Activated naive CD4-positive, alpha-beta T cell treated with anti-CD3 and anti-CD28 coated beads, Interleukin-2, amount 50 U/mL, for 24 hours (primary cell): ENCODE results near the gene ADRB1.

ENCODE experiments used
- H3K27ac Mint-ChIP-seq: one replicate; pipeline ENCODE4 v1.8.0; 2021; ENCODE audit warnings: mild to moderate bottlenecking, mixed read lengths
- H3K27me3 Mint-ChIP-seq: one replicate; pipeline ENCODE4 v1.8.0; 2021; ENCODE audit warnings: mixed read lengths
- H3K36me3 Mint-ChIP-seq: one replicate; pipeline ENCODE4 v1.8.0; 2021; ENCODE audit warnings: mixed read lengths
- H3K4me1 Mint-ChIP-seq: one replicate; pipeline ENCODE4 v1.8.0; 2021; ENCODE audit warnings: mixed read lengths
- H3K4me3 Mint-ChIP-seq: one replicate; pipeline ENCODE4 v1.8.0; 2021; ENCODE audit warnings: mild to moderate bottlenecking, mixed read lengths
- H3K9me3 Mint-ChIP-seq: one replicate; pipeline ENCODE4 v1.8.0; 2021; ENCODE audit warnings: mixed read lengths

ADRB1 gene

DNA sequence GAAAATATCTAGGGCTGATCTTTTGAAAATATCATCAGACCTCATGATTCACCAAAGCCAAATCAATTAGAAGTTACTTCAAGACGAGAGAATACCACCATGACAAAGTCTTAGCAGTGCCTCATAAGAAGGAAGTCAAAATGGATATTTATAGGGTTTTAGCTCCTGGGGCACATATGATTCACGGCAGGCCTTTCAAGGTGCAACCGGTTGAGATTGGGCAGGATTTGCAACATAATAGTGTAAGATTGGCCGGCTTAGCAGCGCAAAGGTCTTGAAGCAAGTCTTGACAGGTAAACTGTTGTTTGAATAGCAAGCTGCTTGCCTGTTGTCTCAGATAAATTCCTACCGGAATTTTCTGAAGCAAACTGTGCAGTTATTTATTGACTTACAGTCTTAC is 17.5 kb downstream of the ADRB1 start:
- no peak overlapping the region for H3K27ac Mint-ChIP-seq

DNA sequence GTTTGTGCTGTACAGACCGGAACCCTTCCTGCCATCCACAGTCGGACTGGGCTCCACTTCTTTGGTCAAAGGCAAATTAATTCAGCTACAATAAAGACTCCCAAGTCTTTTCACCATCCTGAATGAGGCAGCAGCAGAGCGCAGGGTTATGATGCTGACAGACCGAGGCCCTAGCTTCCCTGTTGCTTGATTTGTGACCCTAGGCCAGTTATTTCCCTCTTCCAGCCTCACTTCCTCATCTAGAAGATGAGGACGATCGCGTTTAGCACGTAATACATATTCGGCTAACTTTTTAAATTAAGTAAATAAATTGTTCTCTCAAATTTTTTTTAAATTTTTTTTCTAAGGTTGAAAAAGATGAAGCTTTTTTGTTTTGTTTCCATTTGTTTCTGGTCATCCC is 18.1 kb downstream of the ADRB1 start:
- no peak overlapping the region for H3K4me3 Mint-ChIP-seq
- no peaks in the 10 kb centered on the region for H3K4me1 Mint-ChIP-seq
- peaks cover 2% of the 10 kb centered on the region for H3K27me3 Mint-ChIP-seq
- no peaks in the 10 kb centered on the region for H3K9me3 Mint-ChIP-seq
- no peak overlapping the region for H3K27ac Mint-ChIP-seq
- H3K36me3 Mint-ChIP-seq: no peaks in the 10 kb centered on the region

More for the DNA sequence above, 17.5 kb downstream of the ADRB1 start:
- H3K27me3 Mint-ChIP-seq: peaks cover 2% of the 10 kb centered on the region
- H3K4me3 Mint-ChIP-seq: no peak overlapping the region
- no peaks in the 10 kb centered on the region for H3K9me3 Mint-ChIP-seq
- no peaks in the 10 kb centered on the region for H3K4me1 Mint-ChIP-seq
- no peaks in the 10 kb centered on the region for H3K36me3 Mint-ChIP-seq

DNA sequence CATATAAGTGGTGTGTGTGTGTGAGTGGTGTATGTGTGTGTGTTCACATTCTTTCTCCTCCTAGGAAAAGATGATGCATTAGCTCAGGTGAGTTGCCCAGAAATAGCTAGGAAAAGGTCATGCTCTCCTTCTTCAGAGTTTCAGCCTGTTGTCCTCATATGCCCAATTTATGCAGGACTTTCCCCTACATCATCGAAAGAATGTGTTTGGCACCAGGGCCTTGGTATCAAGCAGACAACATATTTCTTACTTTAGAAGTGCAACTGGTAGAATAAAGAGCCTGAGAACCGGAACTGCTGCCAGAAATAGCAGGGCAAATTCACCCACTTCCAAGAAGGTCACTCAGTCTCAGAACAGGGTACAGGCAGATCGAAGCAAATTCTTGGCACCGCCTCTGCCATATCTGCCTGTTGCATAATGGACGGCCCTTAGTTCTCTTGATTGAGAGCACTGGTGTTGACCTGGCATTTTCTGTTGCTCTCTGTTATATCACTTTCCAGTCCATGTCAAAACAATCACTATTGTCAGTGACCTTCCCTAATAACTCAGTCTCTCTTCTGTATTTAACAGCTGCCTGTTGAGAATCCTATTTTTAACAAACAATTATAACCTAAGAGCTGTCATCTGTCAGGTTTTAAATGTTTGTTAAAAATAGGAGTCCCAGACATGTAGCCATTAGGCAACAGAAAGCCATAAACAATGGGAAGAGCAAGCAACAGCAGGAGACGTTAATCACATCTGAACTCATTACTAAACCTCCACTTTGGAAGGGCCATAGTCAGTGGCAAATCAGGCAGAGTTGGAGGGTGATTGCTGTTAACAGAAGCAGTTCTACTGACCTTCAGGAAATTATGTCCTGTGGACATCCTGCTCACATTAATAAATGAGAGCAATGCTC is 20.7 kb downstream of the ADRB1 start:
- H3K4me1 Mint-ChIP-seq: peaks cover 5% of the 10 kb centered on the region
- no peak overlapping the region for H3K4me3 Mint-ChIP-seq
- H3K27me3 Mint-ChIP-seq: peaks cover 2% of the 10 kb centered on the region
- H3K36me3 Mint-ChIP-seq: no peaks in the 10 kb centered on the region
- no peaks in the 10 kb centered on the region for H3K9me3 Mint-ChIP-seq
- H3K27ac Mint-ChIP-seq: no peak overlapping the region

DNA sequence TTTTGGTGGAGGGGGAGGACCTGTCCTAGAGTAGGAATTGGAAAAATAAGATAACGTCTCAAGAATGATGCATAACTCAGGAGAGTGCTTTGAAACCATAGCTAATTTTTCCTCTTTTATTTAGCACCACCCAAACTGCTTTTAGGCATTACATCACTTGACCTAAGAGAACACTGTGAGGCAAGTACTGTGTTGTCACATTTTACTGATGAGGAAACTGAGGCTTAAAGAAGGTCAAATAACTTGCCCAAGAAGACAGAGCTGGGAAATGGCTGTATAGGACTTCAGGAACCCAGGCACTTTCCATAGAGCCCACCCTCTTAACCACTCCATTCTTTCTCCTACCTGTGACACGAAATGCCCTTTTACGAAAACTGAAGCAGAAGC is 21.4 kb downstream of the ADRB1 start:
- H3K27ac Mint-ChIP-seq: no peak overlapping the region
- no peaks in the 10 kb centered on the region for H3K9me3 Mint-ChIP-seq
- no peak overlapping the region for H3K4me3 Mint-ChIP-seq
- no peaks in the 10 kb centered on the region for H3K36me3 Mint-ChIP-seq
- H3K27me3 Mint-ChIP-seq: peaks cover 2% of the 10 kb centered on the region
- peaks cover 5% of the 10 kb centered on the region for H3K4me1 Mint-ChIP-seq

DNA sequence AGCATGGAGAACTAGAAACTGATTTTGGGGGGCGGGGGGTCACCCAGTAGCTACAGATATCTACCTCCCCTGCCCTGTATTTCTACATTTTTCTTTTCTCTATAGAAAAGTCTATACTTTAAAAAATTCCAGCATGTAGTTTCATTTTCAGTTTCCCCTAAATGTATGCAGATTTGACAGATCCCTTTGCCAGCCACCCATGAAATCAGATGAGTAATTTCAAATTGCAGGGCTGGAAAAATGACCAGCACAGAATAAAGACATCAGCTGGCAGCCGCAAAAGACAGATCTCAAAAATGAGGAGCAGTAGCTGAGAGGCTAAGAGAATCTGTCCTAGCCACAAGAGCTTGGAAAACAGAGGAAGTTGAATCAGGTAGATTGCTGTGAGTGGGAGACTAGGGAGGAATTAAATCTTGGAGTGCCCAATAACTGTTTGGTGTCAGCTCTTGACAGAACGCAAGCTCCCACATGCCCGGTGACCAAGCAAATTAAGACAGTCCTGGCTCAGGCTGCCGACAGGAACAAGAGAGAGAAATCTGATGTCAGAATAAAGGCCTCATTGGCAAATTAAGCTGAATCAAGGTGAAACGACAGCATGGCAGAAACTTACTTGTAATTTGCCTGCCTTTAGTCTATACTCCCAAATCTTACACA is 24.5 kb downstream of the ADRB1 start:
- H3K27me3 Mint-ChIP-seq: no peaks in the 10 kb centered on the region
- H3K27ac Mint-ChIP-seq: no peak overlapping the region
- H3K9me3 Mint-ChIP-seq: no peaks in the 10 kb centered on the region
- peaks cover 9% of the 10 kb centered on the region for H3K4me1 Mint-ChIP-seq
- no peak overlapping the region for H3K4me3 Mint-ChIP-seq
- no peaks in the 10 kb centered on the region for H3K36me3 Mint-ChIP-seq

DNA sequence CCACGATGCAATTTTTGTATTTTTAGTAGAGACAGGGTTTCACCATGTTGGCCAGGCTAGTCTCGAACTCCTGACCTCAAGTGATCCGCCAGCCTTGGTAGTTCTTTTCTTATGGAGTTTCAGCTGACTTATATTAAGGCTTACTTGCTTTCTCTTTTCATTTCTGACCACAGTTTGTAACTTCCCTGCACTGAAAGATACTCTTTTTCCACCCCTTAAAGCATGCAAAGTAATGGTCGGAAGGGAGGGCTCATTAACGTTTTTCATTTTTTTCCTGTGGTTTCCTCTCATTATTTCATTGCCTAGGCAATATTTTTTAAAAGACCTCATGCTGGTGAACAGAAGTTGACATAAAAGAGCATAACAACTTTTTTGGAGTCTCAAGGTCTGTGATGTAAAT is 27.0 kb downstream of the ADRB1 start:
- Mint-ChIP-seq H3K9me3 (no peaks in the 10 kb centered on the region), H3K4me1 (peaks cover 17% of the 10 kb centered on the region), H3K36me3 (no peaks in the 10 kb centered on the region), H3K27ac (peak overlapping the region; percentile 71), H3K27me3 (no peaks in the 10 kb centered on the region), H3K4me3 (no peak overlapping the region)

DNA sequence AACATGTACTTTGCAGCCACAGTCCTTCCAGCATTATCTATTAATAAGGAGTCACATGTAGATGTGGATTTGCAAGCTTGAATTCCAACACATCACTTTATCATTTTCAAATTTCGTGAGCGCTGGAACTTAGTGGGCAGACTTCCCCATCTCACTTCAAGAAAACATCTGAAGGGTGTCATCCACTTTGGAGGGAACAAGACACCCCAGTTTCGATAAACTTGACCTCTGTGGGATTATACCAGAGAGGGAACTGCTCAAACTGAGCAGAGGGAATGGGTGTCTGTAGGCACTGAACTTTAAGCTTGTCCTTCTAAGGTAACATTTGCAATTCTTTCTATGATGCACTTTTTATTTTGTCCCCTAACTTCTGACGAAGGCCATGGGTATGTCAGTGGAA is 27.5 kb downstream of the ADRB1 start:
- no peak overlapping the region for H3K4me3 Mint-ChIP-seq
- no peaks in the 10 kb centered on the region for H3K36me3 Mint-ChIP-seq
- H3K27ac Mint-ChIP-seq: no peak overlapping the region
- H3K27me3 Mint-ChIP-seq: no peaks in the 10 kb centered on the region
- peaks cover 17% of the 10 kb centered on the region for H3K4me1 Mint-ChIP-seq
- no peaks in the 10 kb centered on the region for H3K9me3 Mint-ChIP-seq

DNA sequence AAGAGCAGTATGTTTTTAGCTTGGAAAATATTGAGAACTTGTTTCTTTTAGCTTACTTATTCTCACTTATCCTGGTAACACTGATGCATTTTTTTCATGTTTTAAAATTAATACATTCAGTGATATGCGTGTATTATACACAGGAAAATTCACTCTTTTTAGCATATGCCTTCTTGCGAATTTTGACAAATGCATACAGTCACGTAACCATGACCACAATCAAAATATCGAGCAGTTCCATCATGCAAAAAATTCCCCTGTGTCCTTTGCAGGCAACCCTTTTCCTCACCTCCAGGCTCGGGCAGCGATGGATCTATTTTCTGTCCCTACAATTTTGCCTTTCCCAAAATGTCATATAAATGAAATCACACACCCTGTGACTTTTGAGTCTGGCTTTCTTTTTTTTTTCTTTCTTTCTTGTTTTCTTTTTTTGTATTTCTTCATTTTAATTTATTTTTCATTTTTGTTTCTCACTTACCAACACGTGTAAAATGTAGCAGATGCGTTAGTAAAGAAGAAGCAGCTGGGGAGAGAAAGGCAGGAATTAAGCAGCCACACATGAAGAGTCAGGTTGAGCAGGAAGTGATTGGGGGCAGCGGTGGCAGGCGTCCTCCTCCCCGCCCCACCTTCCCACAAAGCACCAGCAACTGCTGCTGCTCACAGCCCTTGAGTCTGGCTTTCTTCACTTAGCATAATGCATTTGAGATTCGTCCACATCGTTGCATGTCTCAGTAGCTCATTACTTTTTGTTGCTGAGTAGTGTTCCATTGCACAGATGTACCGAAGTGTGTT is 29.9 kb downstream of the ADRB1 start:
- Mint-ChIP-seq H3K4me3 (no peak overlapping the region), H3K36me3 (no peaks in the 10 kb centered on the region)

DNA sequence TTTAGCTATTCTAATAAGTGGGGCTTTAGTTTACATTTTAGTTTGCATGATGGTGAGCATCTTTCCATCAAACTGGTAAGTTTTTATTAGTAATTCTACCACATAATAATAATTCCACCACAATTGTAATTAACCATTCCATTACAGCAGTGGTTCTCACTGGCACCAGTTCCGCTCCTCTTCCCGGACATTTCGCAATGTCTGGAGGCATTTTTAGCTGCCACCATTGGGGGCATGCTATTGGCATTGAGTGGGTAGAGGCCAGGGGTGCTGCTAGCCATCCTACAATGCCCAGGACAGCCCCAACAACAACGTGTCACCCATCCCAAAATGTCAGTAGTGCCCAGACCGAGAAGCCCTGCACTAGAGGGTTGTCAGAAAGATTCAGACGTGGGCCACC is 31.4 kb downstream of the ADRB1 start:
- peaks cover 12% of the 10 kb centered on the region for H3K4me1 Mint-ChIP-seq
- no peaks in the 10 kb centered on the region for H3K9me3 Mint-ChIP-seq
- H3K4me3 Mint-ChIP-seq: no peak overlapping the region
- H3K27ac Mint-ChIP-seq: no peak overlapping the region
- H3K36me3 Mint-ChIP-seq: no peaks in the 10 kb centered on the region
- peaks cover 2% of the 10 kb centered on the region for H3K27me3 Mint-ChIP-seq

More for the DNA sequence above, 29.9 kb downstream of the ADRB1 start:
- H3K9me3 Mint-ChIP-seq: no peaks in the 10 kb centered on the region
- peaks cover 12% of the 10 kb centered on the region for H3K4me1 Mint-ChIP-seq
- no peak overlapping the region for H3K27ac Mint-ChIP-seq
- H3K27me3 Mint-ChIP-seq: no peaks in the 10 kb centered on the region

DNA sequence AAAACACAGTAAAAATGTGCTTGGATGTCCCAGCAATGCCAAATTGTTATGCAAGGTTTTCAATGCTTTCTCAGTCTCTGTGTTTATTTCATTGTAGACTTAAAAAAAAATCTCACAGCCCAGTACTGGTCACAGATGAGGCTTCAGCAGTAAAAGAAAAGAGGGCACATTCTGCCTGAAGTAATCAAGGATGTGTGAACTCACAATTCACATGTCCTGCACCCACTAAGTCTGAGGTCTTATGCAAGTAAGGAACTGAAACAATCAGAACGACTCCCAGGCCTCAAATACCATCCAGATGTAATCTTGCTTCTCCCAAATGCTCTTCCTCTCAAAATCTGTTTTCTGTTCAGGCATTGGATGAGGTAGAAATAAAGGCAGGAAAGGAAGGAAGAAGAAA is 33.7 kb downstream of the ADRB1 start:
- peaks cover 2% of the 10 kb centered on the region for H3K27me3 Mint-ChIP-seq
- H3K4me3 Mint-ChIP-seq: no peak overlapping the region
- peaks cover 8% of the 10 kb centered on the region for H3K4me1 Mint-ChIP-seq
- H3K27ac Mint-ChIP-seq: no peak overlapping the region
- peaks cover 3% of the 10 kb centered on the region for H3K36me3 Mint-ChIP-seq
- H3K9me3 Mint-ChIP-seq: no peaks in the 10 kb centered on the region

DNA sequence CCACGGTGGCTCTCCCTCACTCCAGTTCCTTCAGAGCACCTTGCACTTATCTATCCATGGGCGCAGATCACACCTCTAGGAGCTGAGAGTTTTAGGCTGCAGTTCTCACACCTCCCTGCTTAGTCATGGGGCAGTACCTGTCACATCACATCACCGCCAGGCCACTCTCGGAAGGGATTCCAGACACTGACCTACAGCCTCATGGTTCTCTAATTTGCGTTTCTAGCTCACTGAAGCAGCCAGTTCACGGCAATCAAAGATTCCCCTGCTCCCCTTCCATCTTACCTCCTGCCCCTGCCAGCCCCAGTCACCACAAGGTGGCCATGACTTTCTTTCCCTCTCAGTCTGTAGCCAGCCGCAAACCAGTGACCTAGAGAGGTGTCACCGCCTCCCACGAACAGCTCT is 34.2 kb downstream of the ADRB1 start:
- H3K4me1 Mint-ChIP-seq: peaks cover 8% of the 10 kb centered on the region
- peaks cover 2% of the 10 kb centered on the region for H3K27me3 Mint-ChIP-seq
- no peaks in the 10 kb centered on the region for H3K9me3 Mint-ChIP-seq
- H3K4me3 Mint-ChIP-seq: no peak overlapping the region
- peaks cover 3% of the 10 kb centered on the region for H3K36me3 Mint-ChIP-seq
- H3K27ac Mint-ChIP-seq: no peak overlapping the region

DNA sequence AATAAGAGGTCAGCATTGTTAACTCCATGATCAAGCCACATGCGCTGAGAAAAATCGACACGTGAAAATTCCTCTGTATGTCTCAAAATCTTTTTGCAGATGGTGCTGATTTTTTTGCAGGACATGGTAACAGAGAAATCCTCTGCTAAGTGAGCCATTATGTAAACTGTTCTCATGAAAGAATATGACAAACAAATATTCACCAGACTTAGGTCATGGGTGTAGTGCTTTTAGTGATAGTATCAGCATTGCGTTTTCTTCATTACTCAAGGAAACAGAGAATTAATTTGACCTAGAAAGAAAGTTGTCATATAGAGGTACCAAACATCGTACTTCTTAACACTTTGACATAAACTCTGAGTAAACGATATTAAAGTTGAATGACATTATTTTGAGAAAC is 34.7 kb downstream of the ADRB1 start:
- Mint-ChIP-seq H3K4me3 (no peak overlapping the region), H3K27me3 (peaks cover 2% of the 10 kb centered on the region), H3K36me3 (peaks cover 3% of the 10 kb centered on the region), H3K9me3 (no peaks in the 10 kb centered on the region), H3K27ac (no peak overlapping the region), H3K4me1 (peaks cover 8% of the 10 kb centered on the region)

DNA sequence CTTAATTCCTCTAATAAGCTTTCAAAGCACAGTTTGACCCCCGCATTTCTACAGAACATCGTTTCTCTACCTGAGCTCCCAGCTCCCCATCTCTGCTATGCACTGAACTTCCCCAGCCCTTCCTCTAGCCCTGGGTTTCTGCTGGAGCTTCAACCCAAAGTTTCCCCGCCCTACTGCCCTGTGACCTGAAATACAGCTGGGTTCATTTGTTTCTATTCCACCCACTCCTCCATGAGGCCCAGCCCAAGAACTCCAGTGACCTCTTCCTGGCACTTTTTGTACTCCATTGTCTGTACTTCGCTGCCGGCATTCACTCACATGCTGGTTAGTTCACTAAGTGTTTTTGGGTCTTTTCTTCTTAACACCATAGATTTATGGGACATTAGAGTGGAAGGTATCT is 35.8 kb downstream of the ADRB1 start:
- Mint-ChIP-seq H3K4me3 (no peak overlapping the region), H3K4me1 (no peaks in the 10 kb centered on the region), H3K9me3 (no peaks in the 10 kb centered on the region), H3K27ac (no peak overlapping the region), H3K36me3 (peaks cover 3% of the 10 kb centered on the region), H3K27me3 (peaks cover 2% of the 10 kb centered on the region)

DNA sequence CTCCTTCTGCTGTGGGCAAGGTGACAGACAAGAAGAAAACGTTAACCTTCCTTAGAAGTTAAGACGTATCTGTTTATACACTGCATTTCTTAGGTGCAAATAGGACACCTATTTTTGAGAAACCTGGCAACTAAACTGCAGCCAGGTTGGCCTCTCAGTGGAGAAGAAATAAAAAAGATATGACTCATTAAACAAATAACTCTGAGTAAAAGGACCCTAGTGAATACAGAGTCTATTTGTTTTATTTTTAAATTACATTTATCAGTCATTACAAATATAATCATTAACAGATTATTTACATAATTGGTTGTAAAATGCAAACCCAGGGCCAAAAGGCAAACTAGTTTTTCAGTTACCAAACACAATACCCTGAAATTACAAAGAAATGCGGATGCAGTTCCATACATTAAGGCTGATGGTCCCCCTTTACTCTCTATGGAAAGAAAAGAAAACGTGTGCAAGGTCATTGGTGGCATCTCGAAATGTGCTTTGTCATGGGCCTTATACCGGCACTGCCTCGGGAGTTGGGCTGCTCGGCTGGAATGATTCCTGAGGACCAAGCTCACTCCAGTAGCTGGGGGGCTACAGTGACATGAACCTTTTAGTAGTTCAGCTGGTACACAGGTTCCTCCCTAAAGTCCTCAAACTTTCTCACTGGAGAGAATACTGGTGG is 38.4 kb downstream of the ADRB1 start:
- Mint-ChIP-seq H3K27ac (no peak overlapping the region), H3K9me3 (no peaks in the 10 kb centered on the region), H3K36me3 (peaks cover 3% of the 10 kb centered on the region), H3K4me1 (no peaks in the 10 kb centered on the region), H3K27me3 (peaks cover 2% of the 10 kb centered on the region), H3K4me3 (no peak overlapping the region)

DNA sequence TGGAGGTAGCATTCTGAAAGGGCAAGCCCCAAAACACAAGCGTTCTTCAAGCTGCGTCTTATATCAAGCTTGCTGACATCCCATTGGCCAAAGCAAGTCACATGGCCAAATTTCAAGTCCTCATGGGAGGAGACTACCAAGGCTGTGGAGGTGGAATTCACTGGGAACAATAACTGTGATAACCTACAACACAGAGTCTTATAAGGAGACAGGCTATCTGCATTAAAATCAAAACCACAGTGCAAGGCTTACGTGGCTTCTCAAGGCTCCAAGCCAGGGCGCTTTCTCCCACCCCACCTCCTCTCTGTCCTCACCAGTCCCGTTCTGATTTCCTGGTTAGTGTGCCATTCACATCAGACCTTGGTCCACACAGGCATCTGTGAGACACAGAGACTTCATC is 39.4 kb downstream of the ADRB1 start:
- H3K36me3 Mint-ChIP-seq: peaks cover 3% of the 10 kb centered on the region
- H3K4me1 Mint-ChIP-seq: no peaks in the 10 kb centered on the region
- peaks cover 2% of the 10 kb centered on the region for H3K27me3 Mint-ChIP-seq
- no peak overlapping the region for H3K4me3 Mint-ChIP-seq
- no peaks in the 10 kb centered on the region for H3K9me3 Mint-ChIP-seq
- no peak overlapping the region for H3K27ac Mint-ChIP-seq
